IPS DF 4.7 (cell line): Measurements from ENCODE around the gene DYDC2.
"Not testable (repeated sequence)": the region's sequence is repeated elsewhere in the genome, so short reads cannot be mapped to it uniquely, and the experiment has no call there.

Source experiments
- DNase-seq: peaks from one replicate; pipeline ENCODE4 v3.0.0-alpha.2; 2013; ENCODE audit warnings: low spot score; ENCODE audit errors: extremely low read depth

Gene DYDC2

GRCh38 chr10:80413271-80413996 is 56.9 kb downstream of the DYDC2 start:
- DNase-seq: no peak

GRCh38 chr10:80414142-80414895 is 57.7 kb downstream of the DYDC2 start:
- DNase-seq: no peak

GRCh38 chr10:80415734-80416478 is 59.3 kb downstream of the DYDC2 start:
- DNase-seq: no peak

- no peak for DNase-seq
Measured at GRCh38 chr10:80416479-80417098, 60.0 kb downstream of the DYDC2 start.

GRCh38 chr10:80417256-80417655 is 60.7 kb downstream of the DYDC2 start:
- DNase-seq: not testable (repeated sequence)
